Activated naive CD8-positive, alpha-beta T cell treated with anti-CD3 and anti-CD28 coated beads, Interleukin-2, amount 50 U/mL, for 24 hours (primary cell): ENCODE data around the gene KDELR3.

Source experiments
- ATAC-seq: fragments of 150-1000 bp; cut with Tn5 transposase; one replicate; pipeline ENCODE4 v1.10.0; 2021
- DNase-seq: peaks from one replicate; pipeline ENCODE4 v3.0.0; 2021
- H3K27ac Mint-ChIP-seq: one replicate; pipeline ENCODE4 v1.8.0; 2021; ENCODE audit warnings: mild to moderate bottlenecking, mixed read lengths
- H3K27me3 Mint-ChIP-seq: one replicate; pipeline ENCODE4 v1.8.0; 2021; ENCODE audit warnings: mixed read lengths
- H3K36me3 Mint-ChIP-seq: one replicate; pipeline ENCODE4 v1.8.0; 2021; ENCODE audit warnings: low read depth, mixed read lengths
- H3K4me1 Mint-ChIP-seq: one replicate; pipeline ENCODE4 v1.8.0; 2021; ENCODE audit warnings: mixed read lengths
- H3K4me3 Mint-ChIP-seq: one replicate; pipeline ENCODE4 v1.8.0; 2021; ENCODE audit warnings: mild to moderate bottlenecking, moderate library complexity, mixed read lengths
- H3K9me3 Mint-ChIP-seq: one replicate; pipeline ENCODE4 v1.8.0; 2021; ENCODE audit warnings: mixed read lengths

KDELR3 gene

DNA sequence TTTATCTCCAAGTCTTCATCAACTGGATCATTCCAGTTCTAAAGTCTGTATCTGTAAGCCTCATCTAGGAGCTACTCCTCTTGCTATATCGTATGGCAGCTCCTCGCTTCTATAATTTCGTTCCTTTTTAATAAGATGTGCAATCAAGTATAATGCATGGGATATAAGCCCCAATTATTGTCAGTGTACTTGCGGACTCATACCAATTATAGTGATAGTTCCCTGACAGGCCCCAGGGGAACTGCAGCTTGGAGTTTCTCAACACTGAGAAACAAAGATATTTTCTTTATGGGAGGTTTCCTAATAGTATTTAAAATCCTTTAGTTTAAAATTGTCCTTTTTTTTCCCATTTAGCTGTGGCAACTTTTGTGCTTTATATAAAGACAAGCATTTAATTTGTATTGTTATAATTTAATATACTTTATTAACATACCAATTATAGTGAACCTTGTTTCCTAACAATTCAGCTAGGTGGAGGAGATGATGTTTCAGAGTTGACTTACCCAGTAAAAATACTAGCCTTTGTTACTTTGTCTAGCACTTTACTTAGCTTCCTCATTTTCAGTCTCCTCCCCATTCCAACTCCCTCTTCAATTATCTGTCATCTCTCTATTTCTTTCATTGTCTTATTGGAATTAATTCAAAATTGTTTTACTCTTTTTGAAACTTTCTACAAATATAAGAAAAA, 63.5 kb downstream of the KDELR3 start:
- ATAC-seq = peak; percentile 24
- Mint-ChIP-seq H3K9me3 (no peaks in the 10 kb centered on the region), H3K36me3 (no peaks in the 10 kb centered on the region), H3K27ac (peak overlapping the region; percentile 95), H3K27me3 (no peaks in the 10 kb centered on the region), H3K4me1 (peaks cover 17% of the 10 kb centered on the region), H3K4me3 (peak overlapping the region; percentile 70)
- DNase-seq = no peak
